ENCODE data around the gene APLNR.

APLNR gene

GRCh38 chr11:57214494-57214893, 22.6 kb downstream of the APLNR start:
- no peak for DNase-seq

GRCh38 chr11:57214098-57214417, 23.0 kb downstream of the APLNR start:
- DNase-seq: no peak

DNA sequence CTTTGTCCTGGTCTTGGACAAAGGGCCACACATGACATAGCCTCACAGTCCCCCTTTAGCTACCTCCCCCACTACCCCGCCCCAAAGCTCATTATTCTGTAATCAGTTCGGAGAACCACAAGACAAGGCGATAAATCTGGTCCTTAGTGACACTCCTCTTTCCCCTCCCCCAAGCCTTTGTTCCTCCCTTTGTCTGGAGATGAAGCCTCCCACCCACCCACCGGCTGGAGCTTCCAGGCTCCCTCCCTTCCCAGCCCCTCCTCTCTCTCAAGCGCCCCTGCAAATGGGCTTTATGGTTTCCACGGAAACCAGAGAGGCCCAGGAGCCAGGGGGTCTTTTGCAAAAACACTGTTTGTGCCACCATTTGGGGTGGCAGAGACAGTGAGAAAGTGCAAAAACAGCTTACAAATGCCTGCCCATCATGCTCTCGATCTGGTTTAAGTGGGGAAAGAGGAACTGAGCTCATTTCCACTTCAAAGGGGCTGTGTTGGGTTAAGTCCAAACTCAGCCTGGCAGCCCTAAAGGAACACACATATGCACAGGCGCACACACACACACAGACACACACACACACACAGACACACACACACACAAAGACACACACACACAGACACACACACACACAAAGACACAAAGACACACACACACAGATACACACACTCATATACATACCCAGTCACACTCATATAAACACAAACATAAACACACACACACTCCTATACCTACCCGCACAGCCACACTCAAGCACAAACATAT, 23.5 kb downstream of the APLNR start:
- DNase-seq: no peak

DNA sequence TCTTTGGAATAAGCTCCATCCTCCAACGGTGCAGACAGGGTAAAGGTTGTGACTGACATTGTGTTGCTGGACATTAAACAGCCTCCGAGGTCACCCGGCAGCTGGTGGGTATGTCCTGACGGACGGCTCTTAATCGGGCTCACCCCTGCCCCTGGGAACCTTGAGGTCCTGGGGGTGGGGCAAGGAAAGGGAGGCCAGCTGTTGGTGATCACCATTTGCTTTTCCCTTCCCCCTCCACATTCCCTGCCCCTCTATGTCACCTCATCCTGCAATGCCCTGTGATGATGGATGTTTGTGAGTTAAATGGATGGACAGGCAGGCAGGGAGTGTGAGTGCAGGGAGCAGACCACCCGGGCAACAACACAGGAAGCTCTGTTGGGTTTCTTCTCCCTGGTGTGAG, 26.3 kb downstream of the APLNR start:
- peak; percentile 48 for DNase-seq

DNA sequence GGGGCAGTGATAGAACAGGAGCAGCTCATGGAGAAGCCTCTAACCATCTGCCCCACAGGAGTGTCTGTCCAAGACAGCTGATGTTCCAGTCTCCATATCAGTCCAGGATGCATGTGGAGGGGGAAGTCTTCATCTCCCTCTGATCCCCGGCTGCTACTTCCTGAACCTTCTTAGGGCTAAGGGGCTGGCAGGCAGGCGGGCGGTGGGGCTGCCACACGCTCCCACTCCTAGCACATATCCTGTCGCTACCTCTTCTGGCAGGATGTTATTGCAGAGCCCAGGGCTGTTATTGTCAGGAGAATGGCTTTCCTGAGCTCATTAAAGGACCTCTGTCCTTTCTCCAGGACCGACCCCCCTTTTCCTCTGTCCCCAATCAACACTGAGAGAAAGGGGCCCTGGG, 29.9 kb downstream of the APLNR start:
- DNase-seq: no peak

- DNase-seq: peak; percentile 41
Observed at GRCh38 chr11:57205041-57205641, 31.9 kb downstream of the APLNR start.

- DNase-seq: peak; percentile 40
Observed at GRCh38 chr11:57203882-57204480, 33.1 kb downstream of the APLNR start.

DNA sequence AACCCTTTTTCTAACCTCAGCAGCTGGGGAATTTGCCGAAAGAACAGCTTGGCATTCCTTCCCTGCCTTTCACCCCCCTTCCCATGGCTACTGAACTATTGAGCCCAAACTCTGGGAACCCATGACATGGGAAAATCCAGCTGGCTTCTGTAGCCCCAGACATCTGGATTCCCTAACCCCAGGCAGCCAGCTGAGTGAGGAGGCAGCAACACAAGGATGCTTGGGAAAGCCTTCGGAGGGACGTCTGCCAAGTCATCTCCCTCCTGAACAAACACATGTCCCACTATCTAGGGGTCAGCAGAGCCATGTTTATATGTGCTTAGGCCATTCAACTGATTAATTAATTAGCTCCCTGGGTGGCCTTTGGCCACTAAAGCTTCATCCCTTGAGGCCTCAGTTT, 33.7 kb downstream of the APLNR start:
- DNase-seq: peak; percentile 66

- DNase-seq: no peak
Observed at GRCh38 chr11:57202281-57202680, 34.8 kb downstream of the APLNR start.

DNA sequence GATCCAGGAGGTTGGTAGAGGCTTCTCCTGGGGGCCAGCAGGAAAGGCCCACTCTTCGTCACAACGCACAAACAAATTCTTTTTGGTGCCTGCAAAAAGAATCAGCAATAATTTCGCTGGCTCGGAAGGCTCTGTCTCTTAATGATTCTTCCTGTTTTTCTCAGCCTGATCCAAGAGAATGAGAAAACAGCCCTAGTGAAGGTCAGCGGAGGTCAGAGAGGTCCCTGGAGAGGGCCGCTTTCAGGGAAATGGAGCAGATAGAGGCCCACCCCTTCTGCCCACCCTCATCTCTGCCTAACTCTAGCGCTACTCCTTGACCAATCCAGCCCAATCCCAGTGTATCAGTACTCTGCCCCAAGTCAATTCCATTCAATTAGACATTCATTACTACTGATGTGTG, 36.1 kb downstream of the APLNR start:
- no peak for DNase-seq

DNA sequence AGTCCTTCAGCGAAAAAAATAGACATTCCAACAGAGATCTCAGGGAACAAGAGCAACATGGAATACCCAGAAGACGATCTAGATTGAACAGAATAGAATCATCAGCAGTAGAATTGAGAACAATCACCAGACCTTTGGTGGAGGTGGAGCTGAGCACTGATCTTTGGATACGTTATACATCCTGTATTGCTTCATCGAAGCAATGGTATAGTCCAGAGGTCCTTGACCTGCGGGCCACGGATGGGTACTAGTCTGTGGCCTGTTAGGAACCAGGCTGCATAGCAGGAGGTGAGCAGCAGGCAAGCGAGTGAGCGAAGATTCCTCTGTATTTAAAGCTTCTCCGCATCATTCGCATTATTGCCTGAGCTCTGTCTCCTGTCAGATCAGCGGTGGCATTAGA, 37.7 kb downstream of the APLNR start:
- no peak for DNase-seq

- DNase-seq: peak; percentile 11
Observed at GRCh38 chr11:57197762-57198161, 39.3 kb downstream of the APLNR start.

DNA sequence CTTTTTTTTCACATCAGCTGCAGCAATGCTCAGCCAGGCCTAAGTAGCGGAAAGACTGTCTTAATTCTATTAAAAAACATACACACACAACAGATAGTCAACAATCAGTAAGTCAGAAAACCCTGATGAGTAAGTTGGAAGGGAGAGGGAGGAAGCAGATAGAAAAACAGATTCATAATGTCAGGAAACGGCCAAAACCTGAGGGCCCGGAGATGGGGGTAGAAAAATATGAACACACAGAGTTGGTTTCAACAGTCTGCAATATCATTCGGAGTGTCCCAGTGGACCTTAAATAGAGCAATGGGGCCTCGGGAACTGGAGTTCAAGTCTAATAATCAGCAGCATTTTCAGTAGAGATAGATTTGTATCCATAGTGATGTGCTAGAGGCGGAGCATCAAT, 40.5 kb downstream of the APLNR start:
- peak; percentile 28 for DNase-seq

GRCh38 chr11:57192316-57192715, 44.7 kb downstream of the APLNR start:
- no peak for DNase-seq

DNA sequence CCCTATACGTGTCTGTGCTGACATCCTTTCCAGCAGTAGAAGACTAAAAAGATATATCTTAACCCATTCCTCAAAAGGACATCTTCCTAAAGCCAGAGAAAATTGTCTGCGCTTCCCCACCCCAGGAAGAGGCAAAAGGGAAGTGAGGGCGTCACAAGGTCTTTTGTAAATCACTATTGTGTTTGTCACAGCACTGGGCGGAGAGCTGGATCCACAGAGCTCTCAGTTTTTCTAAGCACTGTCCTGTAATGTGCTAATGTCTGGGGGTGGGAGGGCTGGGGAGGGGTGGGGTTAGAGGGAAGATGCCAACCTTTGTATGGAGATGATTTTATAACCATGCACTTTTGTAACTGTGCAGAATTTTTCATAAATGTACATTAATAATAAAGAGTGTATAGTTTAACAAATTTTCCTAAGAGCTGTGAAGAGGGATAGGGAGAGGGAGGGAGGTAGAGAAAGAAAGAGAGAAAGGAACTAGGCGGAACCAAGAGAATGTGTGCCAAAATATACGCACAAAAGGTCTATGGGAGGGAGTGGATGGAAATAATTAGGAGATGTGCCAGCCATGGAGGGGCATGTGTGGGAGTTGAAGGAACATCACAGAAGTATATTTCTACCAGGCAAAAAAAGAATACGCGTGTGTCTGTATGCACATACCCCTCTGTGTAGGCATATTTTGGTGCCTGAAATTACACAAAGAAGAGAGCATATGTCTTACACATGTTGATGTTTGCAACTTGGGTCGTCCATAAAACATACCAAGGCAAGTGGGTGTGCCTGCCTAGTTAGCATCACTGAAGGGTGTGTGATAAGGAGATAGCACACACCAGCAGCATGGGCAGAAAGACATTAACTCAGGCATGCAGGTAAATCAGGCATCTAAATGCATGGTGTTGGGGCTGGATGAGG, 45.5 kb downstream of the APLNR start:
- no peak for DNase-seq

DNA sequence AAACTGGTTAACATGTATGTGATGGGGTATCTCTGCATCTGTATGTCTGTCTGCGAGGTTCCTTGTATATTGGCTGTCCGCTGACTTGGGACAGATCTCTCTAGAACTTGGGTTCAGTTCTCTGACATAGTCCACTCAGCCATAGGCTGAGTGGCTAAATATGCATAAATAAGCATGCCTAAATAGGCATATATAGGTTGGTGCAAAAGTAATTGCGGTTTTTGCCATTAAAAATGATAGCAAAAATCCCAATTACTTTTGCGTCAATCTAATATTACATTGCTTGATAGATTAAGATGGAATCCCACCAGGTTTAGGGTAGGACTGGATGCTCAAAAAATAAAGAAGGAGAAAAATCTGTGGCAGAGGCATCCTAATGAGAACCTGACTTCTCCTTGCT, 46.5 kb downstream of the APLNR start:
- DNase-seq: no peak
